K562 (cell line): ENCODE measurements around the gene SVBP. TPM values are rescaled to one million over a fixed set of nuclear protein-coding genes. Genes with fewer than 3 reads are reported as not detected.
A peak's percentile ranks its signal among the peaks of the same experiment; 100 is the strongest.

Source experiments
- ATF1 ChIP-seq, 2 experiments: fragments of 450-650 bp in 1 of 2; IDR thresholded peaks; 2 replicates each; pipeline ENCODE4 v1.6.1; 2016; ENCODE audit warnings: missing compliant biosample characterization in 1 of 2, missing genetic modification characterization in 1 of 2
- DIDO1 ChIP-seq: fragments of 450-650 bp; IDR thresholded peaks from 2 replicates; pipeline ENCODE4 v1.6.1; 2016; ENCODE audit warnings: low read depth, missing biosample characterization, missing genetic modification characterization
- GATA2 ChIP-seq: sonication (generic); formaldehyde crosslinking; IDR thresholded peaks from 2 replicates; pipeline ENCODE4 v1.4.0; 2020; ENCODE audit warnings: mild to moderate bottlenecking, missing genetic modification reagents
- HDAC6 ChIP-seq: IDR thresholded peaks from 2 replicates; pipeline ENCODE4 v1.6.1; 2012; ENCODE audit warnings: low read depth, mild to moderate bottlenecking, control low read depth, inconsistent platforms, low read length, moderate library complexity
- HLTF ChIP-seq: fragments of 450-650 bp; IDR thresholded peaks from 2 replicates; pipeline ENCODE4 v1.6.1; 2016
- HNRNPK ChIP-seq: fragments of 200-400 bp; formaldehyde crosslinking; IDR thresholded peaks from one replicate; pipeline ENCODE4 v1.6.1; 2018; ENCODE audit warnings: mild to moderate bottlenecking, low read depth, low read length; ENCODE audit not compliant: poor library complexity, severe bottlenecking
- JUN ChIP-seq, 2 experiments: sonication (generic) in 1 of 2; formaldehyde crosslinking in 1 of 2; IDR thresholded peaks; 2 replicates each; pipeline versions ENCODE4 v1.6.1 to v1.8.0; 2012 to 2022; ENCODE audit warnings: borderline replicate concordance in 2 of 2, mild to moderate bottlenecking in 2 of 2, improper control_type of control experiment in 1 of 2, low read depth in 1 of 2, low read length in 1 of 2, missing genetic modification reagents in 1 of 2
- KAT2B ChIP-seq: IDR thresholded peaks from one replicate; pipeline ENCODE4 v1.6.1; 2012; ENCODE audit warnings: low read depth, mild to moderate bottlenecking, control low read depth, inconsistent platforms, low read length, moderate library complexity
- MAZ ChIP-seq, 2 experiments: fragments of 450-650 bp in 1 of 2; sonication (generic) in 1 of 2; formaldehyde crosslinking; IDR thresholded peaks in 1 of 2; conservative IDR thresholded peaks in 1 of 2; 2 replicates each; pipeline versions ENCODE4 v1.4.0 to v1.5.0; 2020; ENCODE audit warnings: mild to moderate bottlenecking in 1 of 2, missing genetic modification reagents in 1 of 2
- MCM3 ChIP-seq: fragments of 450-650 bp; IDR thresholded peaks from 2 replicates; pipeline ENCODE4 v1.6.1; 2016
- NFE2 ChIP-seq: IDR thresholded peaks from 2 replicates; pipeline ENCODE4 v1.6.1; 2014; ENCODE audit warnings: antibody characterized with exemption, low read depth
- PYGO2 ChIP-seq: fragments of 450-650 bp; IDR thresholded peaks from 2 replicates; pipeline ENCODE4 v1.6.1; 2016; ENCODE audit warnings: mild to moderate bottlenecking, missing genetic modification characterization, moderate library complexity, missing compliant biosample characterization
- RHOXF2B ChIP-seq: fragments of 250-450 bp; sonication (Bioruptor Pico); conservative IDR thresholded peaks from 2 replicates; pipeline ENCODE4 v1.5.1; 2021
- SMARCB1 ChIP-seq: IDR thresholded peaks from 2 replicates; pipeline ENCODE4 v1.6.1; 2011; ENCODE audit warnings: improper control_type of control experiment, low read depth; ENCODE audit not compliant: insufficient read length
- SNRNP70 ChIP-seq: fragments of 200-400 bp; formaldehyde crosslinking; optimal IDR thresholded peaks from 2 replicates; pipeline ENCODE3; 2017; ENCODE audit warnings: low read depth, low read length
- TAF1 ChIP-seq: IDR thresholded peaks from 2 replicates; pipeline ENCODE4 v1.6.1; 2011; ENCODE audit warnings: mild to moderate bottlenecking, low read length, moderate library complexity; ENCODE audit not compliant: insufficient read depth, control insufficient read depth, severe bottlenecking; ENCODE audit errors: extremely low read depth
- TAL1 ChIP-seq: fragments of 450-650 bp; IDR thresholded peaks from 2 replicates; pipeline ENCODE4 v1.6.1; 2016; ENCODE audit warnings: mild to moderate bottlenecking
- TBP ChIP-seq: optimal IDR thresholded peaks from 2 replicates; pipeline ENCODE3; 2011; ENCODE audit warnings: low read depth, low read length, improper control_type of control experiment
- XRCC3 ChIP-seq: fragments of 450-650 bp; IDR thresholded peaks from 2 replicates; pipeline ENCODE4 v1.6.1; 2017; ENCODE audit warnings: mild to moderate bottlenecking, moderate library complexity
- ZC3H11A ChIP-seq: IDR thresholded peaks from 2 replicates; pipeline ENCODE4 v1.6.1; 2012; ENCODE audit warnings: low read depth, low read length, improper control_type of control experiment
- ZKSCAN1 ChIP-seq: fragments of 150-350 bp; IDR thresholded peaks from 2 replicates; pipeline ENCODE4 v1.6.1; 2016; ENCODE audit warnings: low read depth, low read length
- ZNF76 ChIP-seq: fragments of 250-450 bp; sonication (Bioruptor Pico); IDR thresholded peaks from 2 replicates; pipeline ENCODE4 v1.4.0; 2020; ENCODE audit warnings: mild to moderate bottlenecking, moderate library complexity, borderline replicate concordance
- polyA plus RNA-seq, 8 experiments: library from polyadenylated mRNA; depleted of rRNA in 4 of 8; stranded (reverse) in 5 of 8; unstranded in 3 of 8; fragments of >200 nt; fragmentation: Nextera tagmentation in 2 of 8; fragmentation: Illumina TruSeq in 1 of 8; extraction: Ambion mirVana in 2 of 8; extraction: Trizol in 1 of 8; gene quantifications; 2 replicates each; pipeline versions ENCODE4 v1.2.1 to v1.2.3, GENCODE V29; 2011 to 2014; ENCODE audit warnings: inconsistent platforms in 1 of 8, missing spikeins in 1 of 8
- total RNA-seq, 7 experiments: library from RNA; depleted of rRNA in 6 of 7; stranded (reverse); fragments of >200 nt in 6 of 7; fragmentation: Illumina TruSeq in 2 of 7; extraction: Trizol in 2 of 7; gene quantifications; 2 replicates each; pipeline versions ENCODE4 v1.2.1 to v1.2.3, GENCODE V29; 2011 to 2021; ENCODE audit warnings: low replicate concordance in 1 of 7
- TF ChIP-seq, protein P1 (sequence below): conservative IDR thresholded peaks from 2 replicates; pipeline ENCODE4 v1.6.1; 2011; ENCODE audit warnings: low read depth, mild to moderate bottlenecking, low read length; ENCODE audit not compliant: control insufficient read depth
- TF ChIP-seq, protein P2 (sequence below), 3 experiments: fragments of 200-800 bp in 1 of 3; fragments of 250-450 bp in 1 of 3; fragments of 450-650 bp in 1 of 3; sonication (Bioruptor Pico) in 1 of 3; sonication (Bioruptor generic) in 1 of 3; formaldehyde crosslinking in 1 of 3; IDR thresholded peaks; 2 replicates each; pipeline versions ENCODE4 v1.6.1 to v1.8.0; 2016 to 2022; ENCODE audit warnings: mild to moderate bottlenecking in 2 of 3, missing genetic modification characterization in 2 of 3, missing compliant biosample characterization in 1 of 3, moderate library complexity in 1 of 3

The SVBP gene
- total and polyA plus RNA-seq, 9 of the 15 experiments (the other 6 are each of a cell fraction or from before 2014, with no cell fraction given): 31.7 to 49.7 (median 40.0) TPM

DNA sequence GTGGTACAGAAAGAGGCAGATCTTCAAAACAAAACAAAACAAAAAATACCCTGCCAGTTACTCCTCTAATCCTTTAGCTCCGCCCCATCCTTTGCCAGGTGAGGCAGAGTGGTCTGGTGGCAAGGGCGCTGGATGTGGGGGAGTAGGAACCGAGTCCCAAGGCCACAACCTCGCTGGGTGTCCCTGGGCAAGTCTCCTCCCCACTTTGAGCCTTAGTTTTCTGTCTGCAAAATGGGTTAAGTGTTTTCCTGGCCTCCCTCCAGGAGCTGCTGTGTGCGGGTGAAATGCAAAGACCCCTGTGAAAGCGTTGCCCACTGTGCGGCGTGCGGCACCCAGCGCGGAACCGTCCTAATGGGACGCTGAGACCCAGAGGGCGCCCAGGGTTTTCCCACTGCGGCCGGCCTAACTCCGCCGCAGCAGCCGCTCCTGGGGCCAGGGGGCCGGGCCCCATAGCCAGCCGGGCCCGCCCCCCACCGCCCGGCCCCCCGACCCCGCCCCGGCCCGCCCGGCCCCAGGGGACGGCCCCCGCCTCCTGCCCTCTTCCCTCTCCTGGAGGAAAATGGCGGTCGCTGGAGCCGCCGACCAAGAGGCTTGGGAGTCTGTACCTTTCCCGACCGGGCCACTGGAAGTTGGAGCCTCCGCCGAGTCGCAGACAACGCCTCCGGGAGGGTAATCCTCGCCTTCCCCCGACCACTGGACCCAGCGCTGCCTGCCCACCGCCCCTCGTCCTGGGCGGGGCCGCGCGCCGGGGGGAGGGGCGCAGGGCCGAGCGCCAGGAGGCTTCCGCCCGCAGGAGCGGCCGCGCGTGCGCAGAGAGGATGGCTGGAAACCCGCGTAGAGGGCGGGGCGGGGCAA lies at the start of gene SVBP, which contains the start of gene ERMAP (continued):
- TF ChIP-seq JUN (IDR thresholded peaks at IDR 0.05; ENCODE audit: borderline replicate concordance, low read depth, low read length) (no peak), JUN (CRISPR knock-in tag; IDR thresholded peaks at IDR 0.05; ENCODE audit: borderline replicate concordance) (no peak), GATA2 (CRISPR knock-in tag) (no peak), ATF1 (CRISPR knock-in tag; IDR thresholded peaks at IDR 0.05) (no peak), ATF1 (tag; IDR thresholded peaks at IDR 0.05) (no peak), DIDO1 (tag) (no peak), MCM3 (no peak), TAF1 (peak; percentile 81), TBP (peak; percentile 83), XRCC3 (no peak), SMARCB1 (no peak), TAL1 (no peak), RHOXF2B (CRISPR knock-in tag) (no peak), HLTF (no peak), MAZ (CRISPR knock-in tag; conservative IDR thresholded peaks at IDR 0.05 in 1 of 2, IDR thresholded peaks at IDR 0.05 in 1 of 2) (peak; percentile 92 to 99), KAT2B (no peak), ZKSCAN1 (no peak), ZNF76 (CRISPR knock-in tag) (peak; percentile 55; the same call in 1 of the 2 replicates), PYGO2 (no peak), ZC3H11A (no peak), HNRNPK (no peak), NFE2 (no peak), SNRNP70 (no peak), HDAC6 (no peak)
- TF ChIP-seq, protein P1, sequence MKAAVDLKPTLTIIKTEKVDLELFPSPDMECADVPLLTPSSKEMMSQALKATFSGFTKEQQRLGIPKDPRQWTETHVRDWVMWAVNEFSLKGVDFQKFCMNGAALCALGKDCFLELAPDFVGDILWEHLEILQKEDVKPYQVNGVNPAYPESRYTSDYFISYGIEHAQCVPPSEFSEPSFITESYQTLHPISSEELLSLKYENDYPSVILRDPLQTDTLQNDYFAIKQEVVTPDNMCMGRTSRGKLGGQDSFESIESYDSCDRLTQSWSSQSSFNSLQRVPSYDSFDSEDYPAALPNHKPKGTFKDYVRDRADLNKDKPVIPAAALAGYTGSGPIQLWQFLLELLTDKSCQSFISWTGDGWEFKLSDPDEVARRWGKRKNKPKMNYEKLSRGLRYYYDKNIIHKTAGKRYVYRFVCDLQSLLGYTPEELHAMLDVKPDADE: peak; percentile 48
- TF ChIP-seq, protein P2, sequence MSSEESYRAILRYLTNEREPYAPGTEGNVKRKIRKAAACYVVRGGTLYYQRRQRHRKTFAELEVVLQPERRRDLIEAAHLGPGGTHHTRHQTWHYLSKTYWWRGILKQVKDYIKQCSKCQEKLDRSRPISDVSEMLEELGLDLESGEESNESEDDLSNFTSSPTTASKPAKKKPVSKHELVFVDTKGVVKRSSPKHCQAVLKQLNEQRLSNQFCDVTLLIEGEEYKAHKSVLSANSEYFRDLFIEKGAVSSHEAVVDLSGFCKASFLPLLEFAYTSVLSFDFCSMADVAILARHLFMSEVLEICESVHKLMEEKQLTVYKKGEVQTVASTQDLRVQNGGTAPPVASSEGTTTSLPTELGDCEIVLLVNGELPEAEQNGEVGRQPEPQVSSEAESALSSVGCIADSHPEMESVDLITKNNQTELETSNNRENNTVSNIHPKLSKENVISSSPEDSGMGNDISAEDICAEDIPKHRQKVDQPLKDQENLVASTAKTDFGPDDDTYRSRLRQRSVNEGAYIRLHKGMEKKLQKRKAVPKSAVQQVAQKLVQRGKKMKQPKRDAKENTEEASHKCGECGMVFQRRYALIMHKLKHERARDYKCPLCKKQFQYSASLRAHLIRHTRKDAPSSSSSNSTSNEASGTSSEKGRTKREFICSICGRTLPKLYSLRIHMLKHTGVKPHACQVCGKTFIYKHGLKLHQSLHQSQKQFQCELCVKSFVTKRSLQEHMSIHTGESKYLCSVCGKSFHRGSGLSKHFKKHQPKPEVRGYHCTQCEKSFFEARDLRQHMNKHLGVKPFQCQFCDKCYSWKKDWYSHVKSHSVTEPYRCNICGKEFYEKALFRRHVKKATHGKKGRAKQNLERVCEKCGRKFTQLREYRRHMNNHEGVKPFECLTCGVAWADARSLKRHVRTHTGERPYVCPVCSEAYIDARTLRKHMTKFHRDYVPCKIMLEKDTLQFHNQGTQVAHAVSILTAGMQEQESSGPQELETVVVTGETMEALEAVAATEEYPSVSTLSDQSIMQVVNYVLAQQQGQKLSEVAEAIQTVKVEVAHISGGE (CRISPR knock-in tag; IDR thresholded peaks at IDR 0.05): 0 out of 6 replicates have a peak, but pooled peaks of 1 of the 3 experiments have one; percentile 37
